HCT116 (cell line): Measurements from ENCODE around the gene ITPR2. TPM values are rescaled to one million over a fixed set of nuclear protein-coding genes. Genes with fewer than 3 reads are reported as not detected.

Experiments
- ATAC-seq: fragments of 200-7000 bp; cut with Tn5 transposase; 2 replicates; pipeline ENCODE4 v1.9.1; 2020; ENCODE audit warnings: mild to moderate bottlenecking, moderate library complexity
- BruUV-seq: library from RNA; stranded (reverse); fragments of 400-500 nt; replicated peaks from 2 replicates; lab custom pipeline; 2021; lab: Mats Ljungman, UMichigan
- CTCF ChIA-PET: fragments of 300-600 bp; sonication (Branson Sonifier 250); formaldehyde crosslinking; loops from one replicate; lab custom pipeline; 2021; ENCODE audit warnings: antibody characterized with exemption; lab: Charles Lee
- POLR2A ChIA-PET: fragments of 300-600, 350-600 bp; sonication (Branson Sonifier 250); formaldehyde crosslinking; loops from one replicate; lab custom pipeline; 2021; ENCODE audit warnings: antibody characterized with exemption; lab: Charles Lee
- RAD21 ChIA-PET, 2 experiments: fragments of 300-600 bp; sonication (Branson Sonifier 250); formaldehyde crosslinking; loops; one replicate each; lab custom pipeline; 2023; ENCODE audit warnings: low total read pairs in 2 of 2; ENCODE audit not compliant: uncharacterized antibody in 2 of 2, unreplicated experiment in 2 of 2, low non-redundant PET in 1 of 2; lab: Charles Lee
- DNase-seq: peaks from one replicate; pipeline ENCODE4 v3.0.0-alpha.2; 2010; ENCODE audit warnings: low read depth, low spot score
- H2AFZ ChIP-seq: fragments of 200-600 bp; shearing (Covaris generic), sonication (generic); 2 replicates; pipeline ENCODE4 v1.6.1; 2017; ENCODE audit warnings: low read depth, mixed run types, mixed read lengths, antibody characterized with exemption, low read length; ENCODE audit not compliant: poor library complexity, severe bottlenecking
- H3K27ac ChIP-seq: 2 replicates; pipeline ENCODE4 v1.5.1; 2012; ENCODE audit warnings: low read depth, low read length
- H3K27me3 ChIP-seq: fragments of 200-600 bp; sonication (generic); 2 replicates; pipeline ENCODE4 v1.6.1; 2016; ENCODE audit warnings: mixed run types, low read length, mixed read lengths; ENCODE audit not compliant: insufficient read depth
- H3K36me3 ChIP-seq, 2 experiments: fragments of 200-500 bp in 1 of 2; fragments of 200-600 bp in 1 of 2; sonication (Bioruptor generic) in 1 of 2; sonication (generic) in 1 of 2; 2 replicates each; pipeline versions ENCODE4 v1.5.1 to v1.6.1; 2014 to 2016; ENCODE audit warnings: low read length in 2 of 2, inconsistent platforms in 1 of 2, mixed read lengths in 1 of 2, mixed run types in 1 of 2; ENCODE audit not compliant: insufficient read depth in 2 of 2, control insufficient read depth in 1 of 2
- H3K4me1 ChIP-seq, 2 experiments: fragments of 200-600 bp in 1 of 2; sonication (generic) in 1 of 2; 2 replicates each; pipeline versions ENCODE4 v1.5.1 to v1.6.1; 2012 to 2017; ENCODE audit warnings: low read length in 2 of 2, inconsistent platforms in 1 of 2, mild to moderate bottlenecking in 1 of 2, mixed read lengths in 1 of 2, mixed run types in 1 of 2, moderate library complexity in 1 of 2; ENCODE audit not compliant: insufficient read depth in 2 of 2, control insufficient read depth in 1 of 2
- H3K4me2 ChIP-seq: fragments of 200-600 bp; sonication (generic); 2 replicates; pipeline ENCODE4 v1.6.1; 2017; ENCODE audit warnings: mixed run types, low read length, mixed read lengths
- H3K4me3 ChIP-seq, 2 experiments: fragments of 200-600 bp in 1 of 2; sonication (generic) in 1 of 2; replicated peaks in 1 of 2; 2 replicates each; pipeline ENCODE4 v1.5.1; 2011 to 2016; ENCODE audit warnings: low read length in 2 of 2, control low read depth in 1 of 2, low read depth in 1 of 2, mild to moderate bottlenecking in 1 of 2, mixed read lengths in 1 of 2, mixed run types in 1 of 2
- H3K79me2 ChIP-seq: fragments of 200-600 bp; sonication (generic); 2 replicates; pipeline ENCODE4 v1.6.1; 2017; ENCODE audit warnings: mild to moderate bottlenecking, mixed run types, low read length, moderate library complexity, mixed read lengths; ENCODE audit not compliant: insufficient read depth
- H3K9ac ChIP-seq: fragments of 200-600 bp; sonication (generic); 2 replicates; pipeline ENCODE4 v1.6.1; 2016; ENCODE audit warnings: low read length, mixed read lengths
- H3K9me2 ChIP-seq: fragments of 200-600 bp; sonication (generic), shearing (Covaris generic); 2 replicates; pipeline ENCODE4 v1.6.1; 2017; ENCODE audit warnings: mixed run types, mild to moderate bottlenecking, moderate library complexity; ENCODE audit not compliant: insufficient read depth
- H3K9me3 ChIP-seq, 2 experiments: fragments of 200-500 bp in 1 of 2; fragments of 200-600 bp in 1 of 2; sonication (Bioruptor generic) in 1 of 2; sonication (generic) in 1 of 2; 2 replicates each; pipeline ENCODE4 v1.6.1; 2014 to 2017; ENCODE audit warnings: low read length in 2 of 2, mixed read lengths in 2 of 2, inconsistent platforms in 1 of 2, low read depth in 1 of 2, mild to moderate bottlenecking in 1 of 2, mixed run types in 1 of 2, moderate library complexity in 1 of 2; ENCODE audit not compliant: control insufficient read depth in 1 of 2, insufficient read depth in 1 of 2
- H4K20me1 ChIP-seq: fragments of 200-600 bp; sonication (generic), shearing (Covaris generic); 2 replicates; pipeline ENCODE4 v1.6.1; 2017; ENCODE audit warnings: mixed run types, mild to moderate bottlenecking, moderate library complexity; ENCODE audit not compliant: insufficient read depth
- CBX3 ChIP-seq: IDR thresholded peaks from 2 replicates; pipeline ENCODE4 v1.6.1; 2012; ENCODE audit warnings: low read depth
- ELF1 ChIP-seq: IDR thresholded peaks from 2 replicates; pipeline ENCODE4 v1.6.1; 2012; ENCODE audit warnings: low read depth, borderline replicate concordance
- EZH2phosphoT487 ChIP-seq: fragments of 200-600 bp; IDR thresholded peaks from 2 replicates; pipeline ENCODE4 v1.6.1; 2018; ENCODE audit warnings: antibody characterized with exemption, borderline replicate concordance
- FOSL1 ChIP-seq: IDR thresholded peaks from 2 replicates; pipeline ENCODE4 v1.6.1; 2012; ENCODE audit warnings: low read depth
- JUND ChIP-seq: IDR thresholded peaks from 2 replicates; pipeline ENCODE4 v1.6.1; 2012
- SP1 ChIP-seq: IDR thresholded peaks from 2 replicates; pipeline ENCODE4 v1.6.1; 2012; ENCODE audit warnings: low read depth
- TCF7L2 ChIP-seq: IDR thresholded peaks from 2 replicates; pipeline ENCODE4 v1.7.0; 2011; ENCODE audit warnings: borderline replicate concordance, inconsistent platforms; ENCODE audit not compliant: insufficient read depth, insufficient read length; ENCODE audit errors: extremely low read depth
- ZFX ChIP-seq: fragments of 450-650 bp; IDR thresholded peaks from 2 replicates; pipeline ENCODE4 v1.6.1; 2017
- intact Hi-C: fragments of 100-400 bp; cut with micrococcal nuclease; formaldehyde crosslinking; loops from 2 replicates; pipeline ENCODE4 v1.10.0; 2022
- total RNA-seq: library from RNA; stranded (reverse); gene quantifications from one replicate; pipeline ENCODE4 v1.2.1, GENCODE V29; 2021; ENCODE audit not compliant: unreplicated experiment

Gene ITPR2
- total RNA-seq, 1 experiment from 2014 or later: 6.5 TPM

- H3K9me2 ChIP-seq: no peaks in the 10 kb centered on the region
- TF ChIP-seq EZH2phosphoT487: no peak
- TF ChIP-seq ZFX: no peak
- no peaks in the 10 kb centered on the region for H3K9me3 ChIP-seq
- intact Hi-C loops: no loop called here
- H3K4me1 ChIP-seq: peaks cover 2 to 14% of the 10 kb centered on the region in 2 experiments; a peak in 2 of 4 replicates
- no TSS peak for BruUV-seq
- no peaks in the 10 kb centered on the region for H3K79me2 ChIP-seq
- DNase-seq (no peak), ATAC-seq (no peak)
- no peaks in the 10 kb centered on the region for H3K27me3 ChIP-seq
- H3K9ac ChIP-seq: no peak overlapping the region
- CTCF ChIA-PET: no interaction called here
- no peaks in the 10 kb centered on the region for H3K36me3 ChIP-seq
- H2AFZ ChIP-seq: no peak overlapping the region
- POLR2A ChIA-PET: no interaction called here
- H3K4me3 ChIP-seq: no peak overlapping the region
- H3K27ac ChIP-seq: no peak overlapping the region
- no peaks in the 10 kb centered on the region for H4K20me1 ChIP-seq
- peak overlapping the region; percentile 29; the same call in 1 of the 2 replicates for H3K4me2 ChIP-seq
- RAD21 ChIA-PET: no interaction called here
Observed at GRCh38 chr12:26339976-26340375, 493.0 kb downstream of the ITPR2 start.

GRCh38 chr12:26338586-26339572 lies 494.1 kb downstream of the ITPR2 start:
- Histone ChIP-seq H3K27ac (no peak overlapping the region), H2AFZ (no peak overlapping the region), H3K4me2 (peak overlapping the region; percentile 29), H3K4me1 (peaks cover 2 to 14% of the 10 kb centered on the region in 2 experiments; a peak in 2 of 4 replicates), H3K9ac (no peak overlapping the region), H3K4me3 (no peak overlapping the region), H3K79me2 (no peaks in the 10 kb centered on the region), H3K9me3 (no peaks in the 10 kb centered on the region), H3K27me3 (no peaks in the 10 kb centered on the region), H4K20me1 (no peaks in the 10 kb centered on the region), H3K9me2 (no peaks in the 10 kb centered on the region), H3K36me3 (no peaks in the 10 kb centered on the region)
- ChIA-PET POLR2A (no interaction called here), CTCF (no interaction called here), RAD21 (no interaction called here)
- BruUV-seq: no TSS peak
- peak; percentile 41 for DNase-seq
- TF ChIP-seq SP1: peak; percentile 36; the same call in 1 of the 2 replicates
- TF ChIP-seq TCF7L2: peak; percentile 44
- TF ChIP-seq JUND: peak; percentile 52
- TF ChIP-seq CBX3: no peak
- no peak for TF ChIP-seq ELF1
- peak; percentile 47 for TF ChIP-seq FOSL1
- peak; percentile 94 for ATAC-seq
- intact Hi-C loops: no loop called here
